ENCODE results near the gene SLC25A47. TPM values are rescaled to one million over a fixed set of nuclear protein-coding genes. Genes with fewer than 3 reads are reported as not detected.

SLC25A47 gene
- total and polyA plus RNA-seq, 3 experiments from 2014 or later, result not detected

DNA sequence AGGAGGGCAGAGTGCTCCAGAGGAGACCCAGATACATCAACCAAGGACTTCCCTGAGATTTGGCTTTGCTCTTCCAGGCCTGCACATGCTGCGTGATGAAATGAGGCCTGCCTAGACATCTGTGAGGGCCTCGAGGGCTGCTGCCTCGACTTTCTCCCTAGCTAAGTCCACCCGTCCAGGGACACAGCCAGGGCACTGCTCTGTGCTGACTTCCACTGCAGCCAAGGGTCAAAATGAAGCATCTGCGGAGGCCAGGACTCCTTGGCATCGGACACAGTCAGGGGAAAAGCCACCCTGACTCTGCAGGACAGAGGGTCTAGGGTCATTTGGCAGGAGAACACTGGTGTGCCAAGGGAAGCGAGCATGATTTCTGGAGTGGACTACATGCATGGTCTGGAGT is 10.7 kb downstream of the SLC25A47 start:
- Mint-ChIP-seq H3K36me3 (peaks cover 0 to 39% (median 22%) of the 10 kb centered on the region in 3 donors), H3K9me3 (no peaks in the 10 kb centered on the region), H3K27ac (no peak overlapping the region), H3K27me3 (peaks cover 0 to 1% of the 10 kb centered on the region in 2 donors), H3K4me3 (no peak overlapping the region), H3K4me1 (no peaks in the 10 kb centered on the region)
- ChIA-PET POLR2A (no interaction called here), CTCF (no interaction called here)
- no peaks in the 10 kb centered on the region for H3K4me1 ChIP-seq (ENCODE audit: insufficient read depth, low read length)
- peak in 1 of 5 donors; percentile 36 for DNase-seq
- H3K27ac ChIP-seq (ENCODE audit: low read depth, low read length), result no peak overlapping the region
- H3K4me3 ChIP-seq (ENCODE audit: low read length), result no peak overlapping the region
- H3K27me3 ChIP-seq (ENCODE audit: insufficient read depth, low read length, poor library complexity, severe bottlenecking), result no peaks in the 10 kb centered on the region
- H3K36me3 ChIP-seq (ENCODE audit: insufficient read depth, low read length), result no peaks in the 10 kb centered on the region
- H3K9me3 ChIP-seq (ENCODE audit: low read length), result no peaks in the 10 kb centered on the region

- peaks cover 0 to 46% (median 25%) of the 10 kb centered on the region in 3 donors for H3K36me3 Mint-ChIP-seq
- H3K4me3 Mint-ChIP-seq, result no peak overlapping the region
- Histone ChIP-seq H3K36me3 (ENCODE audit: insufficient read depth, low read length) (no peaks in the 10 kb centered on the region), H3K4me3 (ENCODE audit: low read length) (no peak overlapping the region), H3K27ac (ENCODE audit: low read depth, low read length) (no peak overlapping the region), H3K4me1 (ENCODE audit: insufficient read depth, low read length) (no peaks in the 10 kb centered on the region), H3K9me3 (ENCODE audit: low read length) (no peaks in the 10 kb centered on the region), H3K27me3 (ENCODE audit: insufficient read depth, low read length, poor library complexity, severe bottlenecking) (no peaks in the 10 kb centered on the region)
- H3K27ac Mint-ChIP-seq, result no peak overlapping the region
- POLR2A ChIA-PET, result no interaction called here
- DNase-seq, result peak in 1 of 5 donors; percentile 30
- H3K9me3 Mint-ChIP-seq, result no peaks in the 10 kb centered on the region
- H3K27me3 Mint-ChIP-seq, result peaks cover 0 to 1% of the 10 kb centered on the region in 2 donors
- CTCF ChIA-PET, result interaction anchor here (0.8 kb wide), 1 partner anchor 16 kb away, joined by 3 read pairs; no protein-coding TSS in a partner anchor
- H3K4me1 Mint-ChIP-seq, result no peaks in the 10 kb centered on the region
Observed at GRCh38 chr14:100334904-100335303, 11.8 kb downstream of the SLC25A47 start.

DNA sequence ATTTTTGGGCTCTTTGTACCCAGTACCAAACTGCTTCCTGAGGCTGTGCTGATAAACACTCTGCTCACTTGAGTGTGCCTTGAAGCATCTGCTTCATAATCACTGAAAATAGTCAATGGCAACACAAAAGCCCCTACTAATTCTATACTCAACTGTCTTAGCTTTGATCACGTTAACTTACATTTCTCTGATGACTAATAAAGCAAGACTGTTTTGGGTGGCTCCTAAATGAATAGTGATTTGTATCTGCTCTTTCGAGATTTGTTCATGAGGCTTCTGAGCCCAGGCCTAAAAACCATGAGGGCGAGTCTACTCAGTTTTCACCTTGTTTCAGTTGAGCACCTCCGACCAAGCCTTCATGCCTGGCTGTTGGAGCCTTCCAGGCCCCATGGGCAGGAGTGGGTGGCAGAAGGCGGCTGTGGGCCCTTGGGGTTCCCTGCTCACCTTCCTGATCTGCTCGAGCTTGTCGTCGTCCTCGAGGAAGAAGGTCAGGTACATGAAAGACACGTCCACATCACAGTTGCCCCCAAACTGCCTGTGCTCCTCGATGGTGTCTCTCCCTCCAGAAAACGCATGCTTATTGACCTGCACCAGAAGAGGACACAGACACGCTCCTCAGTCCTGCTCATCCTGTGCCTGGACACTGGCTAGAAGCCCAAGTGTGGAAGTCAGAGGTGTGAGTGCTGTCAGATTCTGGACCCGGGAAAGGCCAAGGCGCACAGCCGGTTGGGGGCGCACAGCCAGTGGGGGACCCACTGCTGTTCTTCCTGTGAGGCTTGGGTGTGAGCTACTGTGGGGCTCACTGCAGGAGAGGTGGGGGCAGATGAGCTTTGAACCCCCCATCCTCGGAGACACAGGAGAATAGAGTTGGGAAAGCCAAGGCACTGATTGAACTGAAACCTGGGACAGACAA is 13.7 kb downstream of the SLC25A47 start:
- POLR2A ChIA-PET, result no interaction called here
- no peak overlapping the region for H3K27ac ChIP-seq (ENCODE audit: low read depth, low read length)
- no peaks in the 10 kb centered on the region for H3K4me1 ChIP-seq (ENCODE audit: insufficient read depth, low read length)
- H3K36me3 Mint-ChIP-seq, result peaks cover 0 to 64% (median 28%) of the 10 kb centered on the region in 3 donors
- H3K27ac Mint-ChIP-seq, result no peak overlapping the region
- no peaks in the 10 kb centered on the region for H3K36me3 ChIP-seq (ENCODE audit: insufficient read depth, low read length)
- H3K4me3 ChIP-seq (ENCODE audit: low read length), result no peak overlapping the region
- H3K9me3 Mint-ChIP-seq, result no peaks in the 10 kb centered on the region
- no peaks in the 10 kb centered on the region for H3K27me3 ChIP-seq (ENCODE audit: insufficient read depth, low read length, poor library complexity, severe bottlenecking)
- no peaks in the 10 kb centered on the region for H3K27me3 Mint-ChIP-seq
- no peaks in the 10 kb centered on the region for H3K9me3 ChIP-seq (ENCODE audit: low read length)
- H3K4me1 Mint-ChIP-seq, result peaks cover 0 to 4% (median 0%) of the 10 kb centered on the region in 3 donors
- DNase-seq, result no peak
- CTCF ChIA-PET, result interaction anchor here (0.9 to 1.4 kb wide), 2 partner anchors 13 to 38 kb away, joined by 3 read pairs; no protein-coding TSS in a partner anchor
- H3K4me3 Mint-ChIP-seq, result peak overlapping the region in 1 of 7 donors; percentile 63

GRCh38 chr14:100339766-100340422 is 16.8 kb downstream of the SLC25A47 start:
- Histone ChIP-seq H3K4me3 (ENCODE audit: low read length) (no peak overlapping the region), H3K4me1 (ENCODE audit: insufficient read depth, low read length) (no peaks in the 10 kb centered on the region), H3K27me3 (ENCODE audit: insufficient read depth, low read length, poor library complexity, severe bottlenecking) (no peaks in the 10 kb centered on the region), H3K27ac (ENCODE audit: low read depth, low read length) (no peak overlapping the region), H3K36me3 (ENCODE audit: insufficient read depth, low read length) (no peaks in the 10 kb centered on the region), H3K9me3 (ENCODE audit: low read length) (no peaks in the 10 kb centered on the region)
- no peak overlapping the region for H3K4me3 Mint-ChIP-seq
- ChIA-PET CTCF (no interaction called here), POLR2A (no interaction called here)
- DNase-seq, result no peak
- peaks cover 0 to 4% (median 0%) of the 10 kb centered on the region in 3 donors for H3K4me1 Mint-ChIP-seq
- no peaks in the 10 kb centered on the region for H3K27me3 Mint-ChIP-seq
- H3K9me3 Mint-ChIP-seq, result no peaks in the 10 kb centered on the region
- peaks cover 3 to 71% (median 25%) of the 10 kb centered on the region in 3 donors for H3K36me3 Mint-ChIP-seq
- H3K27ac Mint-ChIP-seq, result peak overlapping the region in 3 of 8 donors; percentile 6 to 69 (median 11)

- CTCF ChIA-PET, result no interaction called here
- Histone ChIP-seq H3K27me3 (ENCODE audit: insufficient read depth, low read length, poor library complexity, severe bottlenecking) (no peaks in the 10 kb centered on the region), H3K4me3 (ENCODE audit: low read length) (no peak overlapping the region), H3K36me3 (ENCODE audit: insufficient read depth, low read length) (no peaks in the 10 kb centered on the region), H3K9me3 (ENCODE audit: low read length) (no peaks in the 10 kb centered on the region), H3K27ac (ENCODE audit: low read depth, low read length) (no peak overlapping the region), H3K4me1 (ENCODE audit: insufficient read depth, low read length) (no peaks in the 10 kb centered on the region)
- peaks cover 0 to 4% (median 0%) of the 10 kb centered on the region in 3 donors for H3K4me1 Mint-ChIP-seq
- POLR2A ChIA-PET, result no interaction called here
- no peak for DNase-seq
- H3K27me3 Mint-ChIP-seq, result no peaks in the 10 kb centered on the region
- H3K27ac Mint-ChIP-seq, result peak overlapping the region in 2 of 8 donors; percentile 11 to 57
- no peak overlapping the region for H3K4me3 Mint-ChIP-seq
- H3K36me3 Mint-ChIP-seq, result peaks cover 3 to 68% (median 22%) of the 10 kb centered on the region in 3 donors
- H3K9me3 Mint-ChIP-seq, result no peaks in the 10 kb centered on the region
Observed at GRCh38 chr14:100340423-100340813, 17.3 kb downstream of the SLC25A47 start.

GRCh38 chr14:100341301-100342031 is 18.3 kb downstream of the SLC25A47 start:
- no peak for DNase-seq
- ChIA-PET POLR2A (no interaction called here), CTCF (no interaction called here)
- no peak overlapping the region for H3K27ac ChIP-seq (ENCODE audit: low read depth, low read length)
- no peaks in the 10 kb centered on the region for H3K36me3 ChIP-seq (ENCODE audit: insufficient read depth, low read length)
- H3K9me3 ChIP-seq (ENCODE audit: low read length), result no peaks in the 10 kb centered on the region
- H3K9me3 Mint-ChIP-seq, result no peaks in the 10 kb centered on the region
- H3K4me3 ChIP-seq (ENCODE audit: low read length), result no peak overlapping the region
- peaks cover 3 to 70% (median 20%) of the 10 kb centered on the region in 3 donors for H3K36me3 Mint-ChIP-seq
- peak overlapping the region in 5 of 8 donors; percentile 3 to 57 (median 42) for H3K27ac Mint-ChIP-seq
- no peaks in the 10 kb centered on the region for H3K4me1 ChIP-seq (ENCODE audit: insufficient read depth, low read length)
- no peaks in the 10 kb centered on the region for H3K27me3 ChIP-seq (ENCODE audit: insufficient read depth, low read length, poor library complexity, severe bottlenecking)
- H3K4me1 Mint-ChIP-seq, result peaks cover 0 to 4% (median 0%) of the 10 kb centered on the region in 3 donors
- H3K4me3 Mint-ChIP-seq, result no peak overlapping the region
- no peaks in the 10 kb centered on the region for H3K27me3 Mint-ChIP-seq

DNA sequence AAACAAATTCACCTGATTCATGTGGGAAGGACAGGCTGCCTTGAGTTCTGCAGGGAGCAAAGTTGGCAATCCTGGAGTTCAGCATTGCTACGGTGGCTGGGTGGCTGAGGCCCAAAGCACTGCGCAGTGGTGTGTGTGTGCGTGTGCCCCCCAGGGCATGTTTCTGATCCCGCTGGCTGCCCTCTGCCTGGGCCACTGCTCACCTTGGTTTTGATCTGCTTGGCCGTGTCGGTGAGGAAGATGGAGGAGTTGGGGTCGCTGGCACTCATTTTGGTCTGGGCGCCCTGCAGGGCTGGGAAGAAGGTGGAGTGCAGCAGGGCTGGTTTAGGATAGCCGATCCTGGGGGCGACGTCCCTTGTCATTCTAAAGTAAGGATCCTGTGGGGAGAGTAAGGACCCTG is 19.1 kb downstream of the SLC25A47 start:
- DNase-seq, result no peak

More for the DNA sequence above, 19.1 kb downstream of the SLC25A47 start:
- Histone ChIP-seq H3K36me3 (ENCODE audit: insufficient read depth, low read length) (no peaks in the 10 kb centered on the region), H3K9me3 (ENCODE audit: low read length) (no peaks in the 10 kb centered on the region), H3K4me1 (ENCODE audit: insufficient read depth, low read length) (no peaks in the 10 kb centered on the region), H3K27me3 (ENCODE audit: insufficient read depth, low read length, poor library complexity, severe bottlenecking) (no peaks in the 10 kb centered on the region), H3K27ac (ENCODE audit: low read depth, low read length) (no peak overlapping the region), H3K4me3 (ENCODE audit: low read length) (no peak overlapping the region)
- Mint-ChIP-seq H3K27me3 (no peaks in the 10 kb centered on the region), H3K4me1 (peaks cover 0 to 4% (median 0%) of the 10 kb centered on the region in 3 donors), H3K36me3 (peaks cover 3 to 70% (median 21%) of the 10 kb centered on the region in 3 donors), H3K4me3 (no peak overlapping the region), H3K9me3 (no peaks in the 10 kb centered on the region), H3K27ac (peak overlapping the region in 1 of 8 donors; percentile 43)
- POLR2A ChIA-PET, result no interaction called here
- CTCF ChIA-PET, result no interaction called here

Measured in CD8-positive, alpha-beta memory T cell (primary cell).